GM21825 (cell line): ENCODE measurements around the gene RIN3.
A peak's percentile ranks its signal among the peaks of the same experiment; 100 is the strongest.
"Not testable (repeated sequence)": the region's sequence is repeated elsewhere in the genome, so short reads cannot be mapped to it uniquely, and the experiment has no call there.

ENCODE experiments used
- ATAC-seq: cut with Tn5 transposase; IDR thresholded peaks from one replicate; pipeline ENCODE4 v1.9.1; 2021; ENCODE audit warnings: mild to moderate bottlenecking, moderate library complexity; ENCODE audit not compliant: unreplicated experiment

The RIN3 gene

DNA sequence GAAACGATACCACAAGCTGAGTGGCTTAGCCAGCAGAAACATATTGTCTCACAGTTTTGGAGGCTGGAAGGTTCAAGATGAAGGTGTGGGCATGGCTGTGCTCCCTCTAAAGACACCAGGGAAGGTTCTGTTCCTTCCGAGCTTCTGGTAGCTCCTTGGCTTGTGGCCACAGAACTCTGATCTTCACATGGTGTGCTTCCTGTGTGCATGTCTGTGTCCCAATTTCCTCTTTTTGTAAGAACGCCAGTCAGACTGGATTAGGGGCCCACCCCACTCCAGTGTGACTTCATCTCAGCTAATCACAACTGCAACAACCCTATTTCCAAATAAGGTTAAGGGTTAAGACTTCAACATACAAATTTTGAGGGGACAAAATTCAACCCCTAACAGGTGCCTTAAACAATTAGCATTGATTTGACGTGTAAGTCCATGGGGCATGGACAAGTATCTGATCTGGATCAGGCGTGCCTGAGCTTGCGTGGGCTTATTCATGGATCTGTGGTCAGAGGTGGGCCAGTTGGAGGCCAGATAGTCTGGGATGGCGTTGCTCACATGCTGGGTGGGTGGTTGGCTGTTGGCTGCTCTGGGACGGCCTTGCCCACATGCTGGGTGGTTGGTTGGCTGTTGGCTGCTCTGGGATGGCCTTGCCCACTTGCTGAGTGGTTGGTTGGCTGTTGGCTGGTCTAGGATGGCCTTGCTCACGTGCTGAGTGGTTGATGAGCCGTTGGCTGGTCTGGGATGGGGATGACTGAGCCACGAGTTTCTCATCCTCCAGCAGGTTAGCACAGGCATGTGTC lies 146.4 kb downstream of the RIN3 start:
- no peak for ATAC-seq

- ATAC-seq, result no peak
Observed at GRCh38 chr14:92660571-92660970, 147.0 kb downstream of the RIN3 start.

DNA sequence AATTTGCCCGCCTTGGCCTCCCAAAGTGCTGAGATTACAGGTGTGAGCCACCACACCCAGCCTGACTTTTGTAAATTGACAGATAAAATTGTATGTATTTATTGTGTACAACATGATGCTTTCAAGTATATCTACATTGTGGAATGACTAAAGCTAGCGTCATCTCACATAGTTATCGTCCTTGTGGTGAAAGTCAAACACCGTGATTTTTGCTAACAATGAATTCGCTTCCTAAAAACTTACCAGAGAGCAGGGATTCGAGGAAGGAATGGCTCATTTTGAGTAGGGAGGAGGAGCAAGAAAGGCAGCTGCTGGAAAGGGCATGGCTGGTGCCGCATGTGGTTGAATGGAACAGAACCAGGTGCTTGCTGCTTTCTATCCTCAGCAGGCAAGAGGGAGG lies 149.5 kb downstream of the RIN3 start:
- no peak for ATAC-seq

GRCh38 chr14:92665661-92666110 lies 152.1 kb downstream of the RIN3 start:
- ATAC-seq, result no peak

GRCh38 chr14:92666251-92666650 lies 152.7 kb downstream of the RIN3 start:
- ATAC-seq, result no peak

DNA sequence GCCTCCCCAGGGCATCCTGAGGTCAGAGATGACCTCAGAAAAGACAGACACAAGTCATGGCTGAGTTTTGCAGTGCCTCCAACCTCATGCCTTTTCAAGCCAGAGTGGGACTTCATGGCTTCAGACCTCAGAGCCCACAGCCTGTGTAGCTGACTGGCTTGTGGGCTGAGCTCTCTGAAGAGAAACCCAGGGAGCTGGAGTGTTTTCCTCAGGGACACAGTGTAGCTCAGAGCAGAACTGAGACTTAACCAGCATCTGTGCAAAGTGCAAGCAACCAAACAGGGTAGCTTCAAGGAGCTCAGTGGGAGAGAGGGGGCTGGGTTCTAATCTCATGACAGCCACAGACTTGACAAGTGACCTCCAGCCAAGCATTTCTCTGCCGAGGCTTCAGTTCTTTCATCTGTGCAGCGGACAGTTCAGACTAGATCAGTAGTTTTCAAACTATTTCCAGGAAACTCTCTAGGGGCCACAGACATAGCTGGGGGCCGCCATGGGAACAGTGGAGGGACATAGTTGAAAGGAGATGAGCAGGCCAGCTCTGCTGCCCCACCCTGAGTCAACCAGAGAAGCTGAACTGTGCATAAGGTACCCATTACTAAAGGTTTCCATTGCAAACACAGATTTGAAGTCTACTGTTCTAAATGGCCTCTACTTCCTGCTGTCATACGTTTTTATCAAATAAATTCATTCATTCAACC lies 154.8 kb downstream of the RIN3 start:
- peak; percentile 47 for ATAC-seq

GRCh38 chr14:92670160-92670559 lies 156.6 kb downstream of the RIN3 start:
- no peak for ATAC-seq

- ATAC-seq, result no peak
Observed at GRCh38 chr14:92670643-92671366, 157.2 kb downstream of the RIN3 start.

GRCh38 chr14:92673601-92674150 lies 160.1 kb downstream of the RIN3 start:
- ATAC-seq, result no peak

- no peak for ATAC-seq
Observed at GRCh38 chr14:92675421-92675820, 161.8 kb downstream of the RIN3 start.

- no peak for ATAC-seq
Observed at GRCh38 chr14:92675976-92676375, 162.4 kb downstream of the RIN3 start.

GRCh38 chr14:92676403-92677086 lies 163.0 kb downstream of the RIN3 start:
- ATAC-seq, result no peak

DNA sequence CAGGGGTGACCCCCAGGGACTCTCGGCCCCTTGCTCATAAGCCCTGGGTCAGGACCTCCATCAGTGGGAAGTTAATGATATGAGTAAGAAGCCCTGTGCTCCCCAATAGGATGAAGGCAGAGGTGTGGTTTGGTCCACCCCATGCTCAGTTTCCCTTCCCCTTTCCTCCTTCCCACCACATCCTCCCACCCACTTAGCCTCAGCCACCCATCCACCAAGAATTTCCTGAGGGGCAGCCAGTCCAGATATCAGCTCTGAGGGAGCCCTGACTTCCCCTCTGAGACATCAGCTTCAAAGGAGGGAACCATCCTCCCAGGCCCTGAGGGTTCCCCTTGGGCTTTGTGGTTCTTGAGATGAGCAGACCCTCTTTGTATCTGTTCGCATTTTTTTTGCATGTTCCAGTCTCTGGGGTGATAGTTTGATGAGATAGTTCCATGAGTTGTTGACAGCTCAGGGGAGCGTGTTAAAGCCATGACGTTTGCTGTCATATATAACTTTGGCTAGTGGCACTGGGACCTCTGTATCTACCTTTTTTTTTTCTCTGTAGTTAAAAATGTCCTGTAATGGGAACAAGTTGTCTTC lies 163.6 kb downstream of the RIN3 start:
- peak; percentile 70 for ATAC-seq

- no peak for ATAC-seq
Observed at GRCh38 chr14:92677955-92678354, 164.4 kb downstream of the RIN3 start.

- ATAC-seq, result no peak
Observed at GRCh38 chr14:92678766-92679165, 165.2 kb downstream of the RIN3 start.

DNA sequence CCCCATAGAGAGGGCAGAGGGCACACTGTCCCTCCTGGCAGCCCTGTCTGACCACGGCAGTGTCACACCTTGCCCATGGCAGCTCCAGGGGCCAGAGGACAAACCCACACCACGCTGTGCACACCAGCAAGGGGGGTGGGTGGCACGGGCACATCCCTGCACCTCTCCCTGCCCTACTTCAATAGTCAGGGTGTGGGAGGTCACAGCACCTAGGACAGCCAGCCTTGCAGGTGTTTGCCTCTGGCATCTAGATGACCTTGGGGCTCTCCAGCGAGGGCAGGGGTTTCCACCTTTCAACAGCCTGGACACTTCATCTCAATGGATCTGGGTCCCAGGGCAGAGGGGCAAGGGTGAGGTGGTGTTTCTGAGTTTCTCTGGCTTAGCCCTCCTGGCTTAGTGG lies 165.7 kb downstream of the RIN3 start:
- no peak for ATAC-seq

- ATAC-seq, result not testable (repeated sequence)
Observed at GRCh38 chr14:92680330-92680729, 166.7 kb downstream of the RIN3 start.

GRCh38 chr14:92680781-92681650 lies 167.4 kb downstream of the RIN3 start:
- ATAC-seq, result no peak

- no peak for ATAC-seq
Observed at GRCh38 chr14:92683041-92683440, 169.5 kb downstream of the RIN3 start.
